ENCODE results near the gene MS4A3.

The MS4A3 gene

DNA sequence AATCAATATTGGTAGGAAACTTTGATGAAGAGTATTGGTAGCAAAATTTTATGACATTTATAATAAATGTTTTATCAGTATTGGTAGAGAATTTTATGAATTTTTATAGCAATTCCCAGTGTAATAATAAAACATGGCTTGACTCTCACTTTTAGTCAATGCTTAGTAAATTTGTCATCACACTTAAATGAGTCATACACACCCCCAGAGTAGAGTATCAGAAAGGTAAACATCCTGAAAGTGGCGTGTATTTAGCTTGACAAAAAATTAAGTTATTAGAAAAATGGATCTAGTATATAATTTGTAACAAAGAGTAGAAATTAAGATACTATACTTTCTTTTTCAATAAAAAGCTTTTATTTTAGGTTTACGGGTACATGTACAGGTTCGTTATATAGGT lies 2.6 kb downstream of the MS4A3 start:
- H3K36me3 ChIP-seq (ENCODE audit: insufficient read depth, low read length): no peaks in the 10 kb centered on the region
- H3K27me3 ChIP-seq (ENCODE audit: insufficient read depth, low read length): no peaks in the 10 kb centered on the region
- H3K4me1 ChIP-seq (ENCODE audit: insufficient read depth, low read length, severe bottlenecking): no peaks in the 10 kb centered on the region
- H4K20me1 ChIP-seq (ENCODE audit: insufficient read depth, low read length): no peaks in the 10 kb centered on the region
- TF ChIP-seq, protein P1, sequence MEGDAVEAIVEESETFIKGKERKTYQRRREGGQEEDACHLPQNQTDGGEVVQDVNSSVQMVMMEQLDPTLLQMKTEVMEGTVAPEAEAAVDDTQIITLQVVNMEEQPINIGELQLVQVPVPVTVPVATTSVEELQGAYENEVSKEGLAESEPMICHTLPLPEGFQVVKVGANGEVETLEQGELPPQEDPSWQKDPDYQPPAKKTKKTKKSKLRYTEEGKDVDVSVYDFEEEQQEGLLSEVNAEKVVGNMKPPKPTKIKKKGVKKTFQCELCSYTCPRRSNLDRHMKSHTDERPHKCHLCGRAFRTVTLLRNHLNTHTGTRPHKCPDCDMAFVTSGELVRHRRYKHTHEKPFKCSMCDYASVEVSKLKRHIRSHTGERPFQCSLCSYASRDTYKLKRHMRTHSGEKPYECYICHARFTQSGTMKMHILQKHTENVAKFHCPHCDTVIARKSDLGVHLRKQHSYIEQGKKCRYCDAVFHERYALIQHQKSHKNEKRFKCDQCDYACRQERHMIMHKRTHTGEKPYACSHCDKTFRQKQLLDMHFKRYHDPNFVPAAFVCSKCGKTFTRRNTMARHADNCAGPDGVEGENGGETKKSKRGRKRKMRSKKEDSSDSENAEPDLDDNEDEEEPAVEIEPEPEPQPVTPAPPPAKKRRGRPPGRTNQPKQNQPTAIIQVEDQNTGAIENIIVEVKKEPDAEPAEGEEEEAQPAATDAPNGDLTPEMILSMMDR (IDR thresholded peaks at IDR 0.05; ENCODE audit: low read length): no peak
- no peak for TF ChIP-seq EZH2 (IDR thresholded peaks at IDR 0.05; ENCODE audit: borderline replicate concordance, low read length)
- H3K27ac ChIP-seq (ENCODE audit: low read depth, low read length, poor library complexity, severe bottlenecking): no peak overlapping the region
- H3K79me2 ChIP-seq (ENCODE audit: insufficient read depth, low read length): no peaks in the 10 kb centered on the region
- H3K9me3 ChIP-seq (ENCODE audit: low read length): no peaks in the 10 kb centered on the region
- no peak overlapping the region for H3K4me3 ChIP-seq (ENCODE audit: low read depth, low read length, poor library complexity, severe bottlenecking)
- H2AFZ ChIP-seq (ENCODE audit: low read length): no peak overlapping the region
- no peaks in the 10 kb centered on the region for H3F3A ChIP-seq (ENCODE audit: insufficient read depth, low read length)
- H3K4me2 ChIP-seq (ENCODE audit: low read length): no peak overlapping the region
- no peaks in the 10 kb centered on the region for H3K9me2 ChIP-seq (ENCODE audit: low read depth, low read length)
- H3K9ac ChIP-seq (ENCODE audit: low read length): no peak overlapping the region

DNA sequence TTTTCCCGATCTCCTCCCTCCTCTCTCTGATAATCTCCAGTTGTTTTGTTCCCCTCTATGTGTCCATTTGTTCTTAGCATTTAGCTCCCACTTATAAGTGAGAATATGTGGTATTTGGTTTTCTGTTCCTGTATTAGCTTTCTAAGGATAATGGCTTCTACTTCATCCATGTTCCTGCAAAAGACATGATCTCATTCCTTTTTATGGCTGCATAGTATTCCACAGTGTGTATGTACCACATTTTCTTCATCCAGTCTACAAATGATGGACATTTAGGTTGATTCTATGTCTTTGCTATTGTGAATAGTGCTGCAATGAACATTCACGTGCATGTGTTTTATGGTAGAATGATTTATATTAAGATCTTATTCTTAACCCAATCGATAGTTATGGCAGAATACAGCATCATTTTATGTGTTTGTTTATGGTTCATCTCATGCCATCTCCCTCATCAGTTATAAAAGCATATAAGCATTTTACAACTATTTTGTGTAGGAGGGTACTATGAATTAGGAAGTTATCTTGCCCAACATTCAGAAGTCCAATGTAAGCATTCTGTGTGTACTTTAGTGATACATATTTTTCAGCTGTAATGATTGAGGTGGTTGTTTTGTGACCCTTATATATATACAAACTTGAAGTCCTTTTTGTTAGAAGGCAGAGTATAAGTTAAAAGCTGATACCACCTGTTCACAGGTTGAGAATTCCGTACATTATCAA lies 3.2 kb downstream of the MS4A3 start:
- no peaks in the 10 kb centered on the region for H3K79me2 ChIP-seq (ENCODE audit: insufficient read depth, low read length)
- H3K27me3 ChIP-seq (ENCODE audit: insufficient read depth, low read length): no peaks in the 10 kb centered on the region
- H3K4me3 ChIP-seq (ENCODE audit: low read depth, low read length, poor library complexity, severe bottlenecking): no peak overlapping the region
- H3F3A ChIP-seq (ENCODE audit: insufficient read depth, low read length): no peaks in the 10 kb centered on the region
- H2AFZ ChIP-seq (ENCODE audit: low read length): no peak overlapping the region
- no peaks in the 10 kb centered on the region for H3K4me1 ChIP-seq (ENCODE audit: insufficient read depth, low read length, severe bottlenecking)
- H3K9me2 ChIP-seq (ENCODE audit: low read depth, low read length): no peaks in the 10 kb centered on the region
- H3K9me3 ChIP-seq (ENCODE audit: low read length): no peaks in the 10 kb centered on the region
- no peaks in the 10 kb centered on the region for H3K36me3 ChIP-seq (ENCODE audit: insufficient read depth, low read length)
- H3K9ac ChIP-seq (ENCODE audit: low read length): no peak overlapping the region
- no peak overlapping the region for H3K4me2 ChIP-seq (ENCODE audit: low read length)
- no peaks in the 10 kb centered on the region for H4K20me1 ChIP-seq (ENCODE audit: insufficient read depth, low read length)
- no peak overlapping the region for H3K27ac ChIP-seq (ENCODE audit: low read depth, low read length, poor library complexity, severe bottlenecking)
- TF ChIP-seq, protein P1 (IDR thresholded peaks at IDR 0.05; ENCODE audit: low read length): no peak
- no peak for TF ChIP-seq EZH2 (IDR thresholded peaks at IDR 0.05; ENCODE audit: borderline replicate concordance, low read length)

DNA sequence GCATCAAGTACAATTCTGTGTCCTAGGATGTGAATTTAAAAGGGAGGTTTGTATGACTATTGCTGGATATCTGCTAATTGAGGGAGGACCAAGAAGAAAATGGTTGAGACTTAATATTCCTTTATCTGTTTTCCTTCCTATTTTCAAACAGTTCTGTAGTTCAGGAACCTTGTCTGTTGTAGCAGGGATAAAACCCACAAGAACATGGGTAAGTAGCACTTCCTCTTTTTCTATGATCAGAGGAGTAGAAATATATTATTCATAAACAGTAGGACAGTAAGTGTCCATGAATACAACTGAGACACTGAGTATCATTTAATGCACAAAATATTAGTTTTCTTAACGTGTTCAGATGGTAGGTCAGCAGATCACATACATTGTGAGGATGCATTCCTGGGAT lies 7.6 kb downstream of the MS4A3 start:
- Histone ChIP-seq H3K36me3 (ENCODE audit: insufficient read depth, low read length) (no peaks in the 10 kb centered on the region), H3K9ac (ENCODE audit: low read length) (no peak overlapping the region), H3K9me3 (ENCODE audit: low read length) (no peaks in the 10 kb centered on the region), H3K79me2 (ENCODE audit: insufficient read depth, low read length) (no peaks in the 10 kb centered on the region), H3K4me2 (ENCODE audit: low read length) (no peak overlapping the region), H3K27ac (ENCODE audit: low read depth, low read length, poor library complexity, severe bottlenecking) (no peak overlapping the region), H2AFZ (ENCODE audit: low read length) (no peak overlapping the region), H3K4me1 (ENCODE audit: insufficient read depth, low read length, severe bottlenecking) (no peaks in the 10 kb centered on the region), H3K4me3 (ENCODE audit: low read depth, low read length, poor library complexity, severe bottlenecking) (no peak overlapping the region), H3F3A (ENCODE audit: insufficient read depth, low read length) (no peaks in the 10 kb centered on the region), H3K9me2 (ENCODE audit: low read depth, low read length) (no peaks in the 10 kb centered on the region), H3K27me3 (ENCODE audit: insufficient read depth, low read length) (no peaks in the 10 kb centered on the region), H4K20me1 (ENCODE audit: insufficient read depth, low read length) (no peaks in the 10 kb centered on the region)
- TF ChIP-seq EZH2 (IDR thresholded peaks at IDR 0.05; ENCODE audit: borderline replicate concordance, low read length): no peak

DNA sequence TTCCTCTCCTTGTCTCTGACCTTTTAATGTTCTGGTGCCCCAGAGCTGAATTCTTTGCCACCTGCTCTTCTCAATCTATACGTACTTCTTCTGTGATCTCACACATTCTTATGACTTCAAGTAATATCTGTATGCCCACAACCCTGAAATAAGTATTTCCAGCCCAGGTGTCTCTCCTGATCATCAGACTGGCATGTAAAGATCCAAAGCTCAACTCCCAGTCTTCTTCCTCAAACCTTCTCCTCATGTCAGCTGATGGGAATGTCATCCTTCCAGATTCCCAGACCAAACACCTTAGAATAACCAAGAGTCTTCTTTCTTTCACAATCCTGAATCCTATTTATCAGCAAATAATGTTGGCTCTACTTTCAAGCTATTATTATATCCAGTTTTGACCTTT lies 9.3 kb downstream of the MS4A3 start:
- Histone ChIP-seq H3K79me2 (ENCODE audit: insufficient read depth, low read length) (no peaks in the 10 kb centered on the region), H3K27ac (ENCODE audit: low read depth, low read length, poor library complexity, severe bottlenecking) (no peak overlapping the region), H3K4me2 (ENCODE audit: low read length) (no peak overlapping the region), H3K27me3 (ENCODE audit: insufficient read depth, low read length) (no peaks in the 10 kb centered on the region), H3K36me3 (ENCODE audit: insufficient read depth, low read length) (no peaks in the 10 kb centered on the region), H3K9me2 (ENCODE audit: low read depth, low read length) (no peaks in the 10 kb centered on the region), H3F3A (ENCODE audit: insufficient read depth, low read length) (no peaks in the 10 kb centered on the region), H3K4me3 (ENCODE audit: low read depth, low read length, poor library complexity, severe bottlenecking) (no peak overlapping the region), H4K20me1 (ENCODE audit: insufficient read depth, low read length) (no peaks in the 10 kb centered on the region), H2AFZ (ENCODE audit: low read length) (no peak overlapping the region), H3K9ac (ENCODE audit: low read length) (no peak overlapping the region), H3K4me1 (ENCODE audit: insufficient read depth, low read length, severe bottlenecking) (no peaks in the 10 kb centered on the region), H3K9me3 (ENCODE audit: low read length) (no peaks in the 10 kb centered on the region)
- TF ChIP-seq EZH2 (IDR thresholded peaks at IDR 0.05; ENCODE audit: borderline replicate concordance, low read length): no peak
- TF ChIP-seq, protein P1 (IDR thresholded peaks at IDR 0.05; ENCODE audit: low read length): no peak

All from OCI-LY1 (cell line).